K562 (cell line): ENCODE data around the gene NPAS3. TPM values are rescaled to one million over a fixed set of nuclear protein-coding genes. Genes with fewer than 3 reads are reported as not detected.
"Not testable (repeated sequence)": the region's sequence is repeated elsewhere in the genome, so short reads cannot be mapped to it uniquely, and the experiment has no call there.

Experiments
- ATAC-seq: fragments of 200-7000 bp; cut with Tn5 transposase; 3 replicates; pipeline ENCODE4 v1.9.1; 2020; ENCODE audit warnings: moderate library complexity
- BruUV-seq: library from RNA; stranded (reverse); fragments of 400-500 nt; replicated peaks from 2 replicates; lab custom pipeline; 2021; lab: Mats Ljungman, UMichigan
- CTCF ChIA-PET: fragments of 300-600 bp; formaldehyde crosslinking; extraction: SDS; loops from one replicate; lab custom pipeline; 2021; ENCODE audit warnings: low intra/inter-chr PET ratio; lab: Yijun Ruan, JAX
- POLR2A ChIA-PET: fragments of 300-600, 350-650 bp; sonication (Branson Sonifier 250); formaldehyde crosslinking; extraction: SDS; loops from one replicate; lab custom pipeline; 2021; ENCODE audit warnings: antibody characterized with exemption, inconsistent platforms; lab: Yijun Ruan, JAX
- DNase-seq, 4 experiments: peaks; one replicate each; pipeline versions ENCODE4 v3.0.0 to v3.0.0-alpha.2; 2011 to 2018; ENCODE audit warnings: low spot score in 3 of 4, mixed read lengths in 3 of 4; ENCODE audit errors: extremely low read depth in 1 of 4
- FAIRE-seq: peaks from 2 replicates; lab custom pipeline; 2011; peaks lifted over from hg19 to GRCh38; lab: Jason Lieb, UNC
- H2AFZ ChIP-seq: 2 replicates; pipeline ENCODE4 v1.6.0; 2011; ENCODE audit warnings: low read depth, low read length, control low read depth, inconsistent platforms
- H3K27ac ChIP-seq: fragments of 200-600 bp; 3 replicates; pipeline ENCODE4 v1.8.0; 2011; ENCODE audit warnings: low read depth, mild to moderate bottlenecking, control low read depth, inconsistent platforms, low read length, moderate library complexity, mixed read lengths; ENCODE audit errors: extremely low read depth
- H3K27me3 ChIP-seq, 2 experiments: fragments of 300-600 bp in 1 of 2; 2 replicates in 1 of 2; 3 replicates in 1 of 2; pipeline versions ENCODE4 v1.6.0 to v1.8.0; 2011; ENCODE audit warnings: inconsistent platforms in 2 of 2, low read length in 2 of 2, mild to moderate bottlenecking in 1 of 2, mixed read lengths in 1 of 2, moderate library complexity in 1 of 2; ENCODE audit not compliant: control insufficient read depth in 2 of 2, insufficient read depth in 2 of 2
- H3K36me3 ChIP-seq: fragments of 300-600 bp; 3 replicates; pipeline ENCODE4 v1.8.0; 2011; ENCODE audit warnings: mild to moderate bottlenecking, low read length, inconsistent platforms; ENCODE audit not compliant: control insufficient read depth, insufficient read depth
- H3K4me1 ChIP-seq, 2 experiments: fragments of 200-600 bp in 1 of 2; replicated peaks in 1 of 2; 2 replicates in 1 of 2; 3 replicates in 1 of 2; pipeline versions ENCODE4 v1.5.1 to v1.8.0; 2011; ENCODE audit warnings: inconsistent platforms in 2 of 2, low read length in 2 of 2, mild to moderate bottlenecking in 1 of 2, mixed read lengths in 1 of 2, moderate library complexity in 1 of 2; ENCODE audit not compliant: control insufficient read depth in 2 of 2, insufficient read depth in 2 of 2
- H3K4me2 ChIP-seq: 2 replicates; pipeline ENCODE4 v1.6.1; 2011; ENCODE audit warnings: low read length, control low read depth, inconsistent platforms, mixed read lengths; ENCODE audit not compliant: insufficient read depth
- H3K4me3 ChIP-seq: fragments of 200-600 bp; sonication (generic), shearing (Covaris generic); 2 replicates; pipeline ENCODE4 v1.5.1; 2016; ENCODE audit warnings: control low read depth, inconsistent platforms
- H3K79me2 ChIP-seq: fragments of 200-600 bp; 3 replicates; pipeline ENCODE4 v1.8.0; 2011; ENCODE audit warnings: low read length, inconsistent platforms; ENCODE audit not compliant: control insufficient read depth, insufficient read depth
- H3K9ac ChIP-seq, 2 experiments: 2 replicates each; pipeline versions ENCODE4 v1.6.0 to v1.6.1; 2011; ENCODE audit warnings: low read depth in 2 of 2, low read length in 2 of 2, control low read depth in 1 of 2, inconsistent platforms in 1 of 2, mild to moderate bottlenecking in 1 of 2, mixed read lengths in 1 of 2; ENCODE audit not compliant: insufficient read depth in 1 of 2
- H3K9me1 ChIP-seq: one replicate; pipeline ENCODE4 v1.6.0; 2011; ENCODE audit warnings: inconsistent platforms, mild to moderate bottlenecking, low read length, moderate library complexity; ENCODE audit not compliant: control insufficient read depth, insufficient read depth
- H3K9me3 ChIP-seq: replicated peaks from 2 replicates; pipeline ENCODE4 v1.5.1; 2011; ENCODE audit warnings: low read depth, low read length, inconsistent platforms; ENCODE audit not compliant: control insufficient read depth, insufficient read depth
- H4K20me1 ChIP-seq: replicated peaks from 2 replicates; pipeline ENCODE4 v1.6.1; 2011; ENCODE audit warnings: low read length, inconsistent platforms, mixed read lengths; ENCODE audit not compliant: control insufficient read depth, insufficient read depth
- CBX1 ChIP-seq: sonication (generic); IDR thresholded peaks from 2 replicates; pipeline ENCODE4 v1.6.1; 2016; ENCODE audit warnings: antibody characterized with exemption, low read depth, mild to moderate bottlenecking
- WGBS: fragments of 100-300 bp; shearing (Covaris generic); methylation state at CpG from one replicate; pipeline ENCODE4 v1.1.6; 2016; ENCODE audit warnings: low coverage, mixed read lengths; ENCODE audit not compliant: insufficient coverage; ENCODE audit errors: missing lambda C conversion rate; 5-methylcytosine and 5-hydroxymethylcytosine counted together
- in situ Hi-C: fragments of 300-500 bp; cut with MboI; formaldehyde crosslinking; loops from 4 replicates; pipeline ENCODE4 v1.15.0; 2018; ENCODE audit warnings: inconsistent platforms, mixed read lengths
- intact Hi-C: fragments of 100-400 bp; cut with micrococcal nuclease; formaldehyde crosslinking; loops from 2 replicates; pipeline ENCODE4 v1.14.2; 2022
- polyA plus RNA-seq, 8 experiments: library from polyadenylated mRNA; depleted of rRNA in 4 of 8; stranded (reverse) in 5 of 8; unstranded in 3 of 8; fragments of >200 nt; fragmentation: Nextera tagmentation in 2 of 8; fragmentation: Illumina TruSeq in 1 of 8; extraction: Ambion mirVana in 2 of 8; extraction: Trizol in 1 of 8; gene quantifications; 2 replicates each; pipeline versions ENCODE4 v1.2.1 to v1.2.3, GENCODE V29; 2011 to 2014; ENCODE audit warnings: inconsistent platforms in 1 of 8, missing spikeins in 1 of 8
- total RNA-seq, 7 experiments: library from RNA; depleted of rRNA in 6 of 7; stranded (reverse); fragments of >200 nt in 6 of 7; fragmentation: Illumina TruSeq in 2 of 7; extraction: Trizol in 2 of 7; gene quantifications; 2 replicates each; pipeline versions ENCODE4 v1.2.1 to v1.2.3, GENCODE V29; 2011 to 2021; ENCODE audit warnings: low replicate concordance in 1 of 7

NPAS3 gene
- total and polyA plus RNA-seq, 9 of the 15 experiments (the other 6 are each of a cell fraction or from before 2014, with no cell fraction given): 0.04 TPM; not detected in 8

DNA sequence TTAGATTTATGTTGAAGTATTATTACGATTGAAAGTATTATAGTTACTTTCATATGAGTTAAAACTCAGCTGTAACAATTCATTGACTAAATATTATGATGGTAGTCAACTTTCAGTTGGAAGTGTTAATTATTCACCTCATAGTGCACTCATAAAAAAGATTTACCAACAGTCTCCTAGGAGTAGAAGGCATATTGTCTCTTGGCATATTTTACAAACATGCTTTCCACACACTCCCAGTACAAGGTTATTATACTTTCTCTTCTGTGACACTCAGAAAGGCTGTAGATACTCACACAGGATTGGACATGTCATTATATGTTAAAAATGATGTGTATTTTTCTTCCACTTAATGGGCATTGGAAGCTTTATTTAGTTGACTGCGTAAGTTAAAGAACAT is 147.1 kb downstream of the NPAS3 start:
- H3K9me3 ChIP-seq: no peaks in the 10 kb centered on the region
- H3K36me3 ChIP-seq: no peaks in the 10 kb centered on the region
- H3K4me1 ChIP-seq: no peaks in the 10 kb centered on the region
- DNase-seq: no peak
- no peaks in the 10 kb centered on the region for H4K20me1 ChIP-seq
- H3K9me1 ChIP-seq: no peaks in the 10 kb centered on the region
- 0% methylated on average over 2 of the region's 2 CpGs for WGBS
- no peak overlapping the region for H3K4me2 ChIP-seq
- ChIA-PET CTCF (no interaction called here), POLR2A (no interaction called here)
- no peak overlapping the region for H3K27ac ChIP-seq
- FAIRE-seq: no peak
- no peak for ATAC-seq
- no peak overlapping the region for H2AFZ ChIP-seq
- H3K4me3 ChIP-seq: no peak overlapping the region
- no peaks in the 10 kb centered on the region for H3K27me3 ChIP-seq
- in situ Hi-C loops (no loop called here), intact Hi-C loops (no loop called here)
- no TSS peak for BruUV-seq
- no peaks in the 10 kb centered on the region for H3K79me2 ChIP-seq
- TF ChIP-seq CBX1: no peak
- H3K9ac ChIP-seq: no peak overlapping the region

DNA sequence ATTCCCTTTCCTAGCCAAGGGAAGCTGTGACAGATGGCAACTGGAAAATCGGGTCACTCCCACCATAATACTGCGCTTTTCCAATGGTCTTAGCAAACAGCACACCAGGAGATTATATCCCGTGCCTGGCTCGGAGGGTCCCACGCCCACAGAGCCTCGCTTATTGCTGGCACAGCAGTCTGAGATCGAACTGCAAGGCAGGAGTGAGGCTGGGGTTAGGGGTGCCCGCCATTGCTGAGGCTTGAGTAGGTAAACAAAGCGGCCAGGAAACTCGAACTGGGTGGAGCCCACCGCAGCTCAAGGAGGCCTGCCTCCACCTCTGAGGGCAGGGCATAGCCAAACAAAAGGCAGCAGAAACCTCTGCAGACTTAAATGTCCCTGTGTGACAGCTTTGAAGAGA is 149.6 kb downstream of the NPAS3 start:
- H3K9me3 ChIP-seq, H2AFZ ChIP-seq, H3K4me1 ChIP-seq, in situ Hi-C loops, H3K4me3 ChIP-seq, CTCF ChIA-PET, H4K20me1 ChIP-seq, H3K79me2 ChIP-seq, H3K9ac ChIP-seq, H3K27ac ChIP-seq, intact Hi-C loops, H3K27me3 ChIP-seq, DNase-seq, FAIRE-seq, POLR2A ChIA-PET, H3K4me2 ChIP-seq, ATAC-seq, H3K36me3 ChIP-seq, BruUV-seq, H3K9me1 ChIP-seq: not testable (repeated sequence)
- WGBS: 0% methylated on average over 4 of the region's 11 CpGs
